HepG2 (cell line): ENCODE measurements around the gene ANKRD42. TPM values are rescaled to one million over a fixed set of nuclear protein-coding genes. Genes with fewer than 3 reads are reported as not detected.

Source experiments
- ELF4 ChIP-seq: sonication (generic); formaldehyde crosslinking; IDR thresholded peaks from 2 replicates; pipeline ENCODE4 v1.5.0; 2020; ENCODE audit warnings: missing genetic modification reagents, mild to moderate bottlenecking, moderate library complexity, borderline replicate concordance
- ESRRA ChIP-seq: sonication (generic); formaldehyde crosslinking; IDR thresholded peaks from 2 replicates; pipeline ENCODE4 v1.5.1; 2020; ENCODE audit warnings: mild to moderate bottlenecking, low read depth, missing genetic modification reagents
- HMG20A ChIP-seq: IDR thresholded peaks from 2 replicates; pipeline ENCODE4 v1.6.1; 2016; ENCODE audit warnings: borderline replicate concordance
- HMG20B ChIP-seq: conservative IDR thresholded peaks from 2 replicates; pipeline ENCODE4 v1.6.1; 2016; ENCODE audit warnings: missing genetic modification reagents, missing compliant biosample characterization
- MAFG ChIP-seq: sonication (generic); formaldehyde crosslinking; IDR thresholded peaks from 2 replicates; pipeline ENCODE4 v1.5.1; 2020; ENCODE audit warnings: mild to moderate bottlenecking, missing genetic modification reagents
- ZFAT ChIP-seq: sonication (generic); formaldehyde crosslinking; conservative IDR thresholded peaks from 2 replicates; pipeline ENCODE4 v1.8.1; 2023; ENCODE audit warnings: missing genetic modification reagents, inconsistent platforms
- ZFP36L2 ChIP-seq: sonication (generic); formaldehyde crosslinking; IDR thresholded peaks from 2 replicates; pipeline ENCODE4 v1.4.0; 2020; ENCODE audit warnings: missing genetic modification reagents
- ZFP37 ChIP-seq: sonication (generic); formaldehyde crosslinking; IDR thresholded peaks from 2 replicates; pipeline ENCODE4 v1.4.0; 2020; ENCODE audit warnings: missing genetic modification reagents, borderline replicate concordance
- ZNF256 ChIP-seq: sonication (generic); formaldehyde crosslinking; conservative IDR thresholded peaks from 2 replicates; pipeline ENCODE4 v1.4.0; 2020; ENCODE audit warnings: missing genetic modification reagents
- ZNF264 ChIP-seq: sonication (generic); formaldehyde crosslinking; IDR thresholded peaks from 2 replicates; pipeline ENCODE4 v1.4.0; 2020; ENCODE audit warnings: missing genetic modification reagents
- ZNF558 ChIP-seq: sonication (generic); formaldehyde crosslinking; IDR thresholded peaks from 2 replicates; pipeline ENCODE4 v1.9.0; 2022; ENCODE audit warnings: mild to moderate bottlenecking, missing genetic modification reagents, borderline replicate concordance
- ZNF572 ChIP-seq: sonication (generic); formaldehyde crosslinking; IDR thresholded peaks from 2 replicates; pipeline ENCODE4 v1.5.1; 2020; ENCODE audit warnings: mild to moderate bottlenecking, missing genetic modification reagents
- polyA plus RNA-seq, 8 experiments: library from polyadenylated mRNA; depleted of rRNA in 3 of 8; stranded (reverse) in 7 of 8; unstranded in 1 of 8; fragments of >200 nt; fragmentation: Illumina TruSeq in 4 of 8; extraction: Trizol in 4 of 8; gene quantifications; 2 replicates each; pipeline versions ENCODE4 v1.2.1 to v1.2.3, GENCODE V29; 2011 to 2016; ENCODE audit warnings: low read depth in 4 of 8, missing spikeins in 1 of 8, mixed read lengths in 1 of 8; ENCODE audit not compliant: insufficient read depth in 1 of 8
- total RNA-seq, 5 experiments: library from RNA; depleted of rRNA; stranded (reverse); fragments of >200 nt; fragmentation: Illumina TruSeq; extraction: Trizol; gene quantifications; 2 replicates each; pipeline ENCODE4 v1.2.3, GENCODE V29; 2016; ENCODE audit warnings: low read depth in 1 of 5
- TF ChIP-seq, protein P1 (sequence below): sonication (generic); formaldehyde crosslinking; IDR thresholded peaks from 2 replicates; pipeline ENCODE4 v1.8.1; 2023; ENCODE audit warnings: mild to moderate bottlenecking, missing genetic modification reagents
- TF ChIP-seq, protein P2 (sequence below): sonication (generic); formaldehyde crosslinking; IDR thresholded peaks from 2 replicates; pipeline ENCODE4 v1.5.1; 2020; ENCODE audit warnings: mild to moderate bottlenecking, moderate library complexity, missing genetic modification reagents
- TF ChIP-seq, protein P3 (sequence below): sonication (generic); formaldehyde crosslinking; IDR thresholded peaks from 2 replicates; pipeline ENCODE4 v1.4.0; 2020; ENCODE audit warnings: missing genetic modification reagents, low read depth, mild to moderate bottlenecking, borderline replicate concordance
- TF ChIP-seq, protein P4 (sequence below): sonication (generic); formaldehyde crosslinking; IDR thresholded peaks from 2 replicates; pipeline ENCODE4 v1.5.1; 2020; ENCODE audit warnings: missing genetic modification reagents, mild to moderate bottlenecking, borderline replicate concordance
- TF ChIP-seq, protein P5 (sequence below): conservative IDR thresholded peaks from 2 replicates; pipeline ENCODE4 v1.6.1; 2018; ENCODE audit warnings: missing genetic modification reagents

The ANKRD42 gene
- total and polyA plus RNA-seq, 2 of the 13 experiments (the other 11 are each of a cell fraction or from before 2014, with no cell fraction given) = 2.2 to 3.7 TPM

DNA sequence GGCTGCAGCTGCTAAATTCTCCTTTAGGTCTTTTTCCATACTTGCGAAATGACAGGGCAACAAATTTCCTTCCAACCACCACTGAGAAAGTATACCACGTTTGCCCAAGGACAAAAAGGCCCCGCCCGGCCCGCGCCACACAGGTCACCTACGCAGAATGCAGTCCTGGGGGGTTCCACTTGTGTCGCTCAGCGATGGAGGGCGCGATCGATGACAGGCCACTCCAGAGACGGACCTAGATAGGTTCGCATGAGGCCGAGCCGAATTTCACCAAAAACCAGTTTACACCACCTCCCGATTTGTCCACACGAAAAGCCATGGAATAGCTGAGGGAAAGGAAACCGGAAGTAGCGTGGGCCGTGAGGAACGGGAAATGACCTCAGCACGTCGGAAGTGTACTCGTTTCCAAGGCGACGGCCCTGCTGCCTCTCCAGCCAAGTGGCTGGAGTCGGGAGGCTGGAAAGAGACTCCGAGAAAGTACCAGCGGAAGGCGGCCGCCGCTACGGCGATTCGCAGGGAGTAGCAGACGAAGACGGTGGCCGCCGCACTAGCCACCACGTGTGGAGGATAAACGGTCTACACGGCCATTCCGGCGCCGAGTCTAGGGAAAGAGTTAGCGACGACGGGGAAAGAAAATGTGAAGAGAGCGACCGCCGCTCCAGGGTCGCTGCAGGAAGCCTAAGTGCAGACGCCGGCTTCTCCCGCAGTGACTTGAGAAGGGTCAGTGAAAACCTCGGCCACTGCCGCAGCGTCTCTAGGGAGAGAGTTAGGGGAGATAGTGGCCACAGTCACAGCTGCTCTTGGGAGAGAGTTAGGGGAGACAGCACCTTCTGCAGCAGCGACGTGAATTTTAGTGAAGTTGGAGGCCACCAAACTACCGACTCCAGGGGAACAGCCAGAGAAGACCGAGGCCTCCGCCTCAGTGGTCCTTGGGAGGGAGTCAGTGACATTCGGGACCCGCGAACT, at the start of gene ANKRD42 (continued):
- peak; percentile 95; the same call in 1 of the 2 replicates for TF ChIP-seq ELF4 (CRISPR knock-in tag)
- no peak for TF ChIP-seq HMG20B (CRISPR knock-in tag)
- TF ChIP-seq, protein P1, sequence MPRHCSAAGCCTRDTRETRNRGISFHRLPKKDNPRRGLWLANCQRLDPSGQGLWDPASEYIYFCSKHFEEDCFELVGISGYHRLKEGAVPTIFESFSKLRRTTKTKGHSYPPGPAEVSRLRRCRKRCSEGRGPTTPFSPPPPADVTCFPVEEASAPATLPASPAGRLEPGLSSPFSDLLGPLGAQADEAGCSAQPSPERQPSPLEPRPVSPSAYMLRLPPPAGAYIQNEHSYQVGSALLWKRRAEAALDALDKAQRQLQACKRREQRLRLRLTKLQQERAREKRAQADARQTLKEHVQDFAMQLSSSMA = peak; percentile 22; the same call in 1 of the 2 replicates
- TF ChIP-seq, protein P2, sequence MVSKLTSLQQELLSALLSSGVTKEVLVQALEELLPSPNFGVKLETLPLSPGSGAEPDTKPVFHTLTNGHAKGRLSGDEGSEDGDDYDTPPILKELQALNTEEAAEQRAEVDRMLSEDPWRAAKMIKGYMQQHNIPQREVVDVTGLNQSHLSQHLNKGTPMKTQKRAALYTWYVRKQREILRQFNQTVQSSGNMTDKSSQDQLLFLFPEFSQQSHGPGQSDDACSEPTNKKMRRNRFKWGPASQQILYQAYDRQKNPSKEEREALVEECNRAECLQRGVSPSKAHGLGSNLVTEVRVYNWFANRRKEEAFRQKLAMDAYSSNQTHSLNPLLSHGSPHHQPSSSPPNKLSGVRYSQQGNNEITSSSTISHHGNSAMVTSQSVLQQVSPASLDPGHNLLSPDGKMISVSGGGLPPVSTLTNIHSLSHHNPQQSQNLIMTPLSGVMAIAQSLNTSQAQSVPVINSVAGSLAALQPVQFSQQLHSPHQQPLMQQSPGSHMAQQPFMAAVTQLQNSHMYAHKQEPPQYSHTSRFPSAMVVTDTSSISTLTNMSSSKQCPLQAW (CRISPR knock-in tag) = peak; percentile 62
- TF ChIP-seq ESRRA = 0 out of 2 replicates have a peak, but pooled peaks have one; percentile 40
- no peak for TF ChIP-seq MAFG (CRISPR knock-in tag)
- no peak for TF ChIP-seq ZNF572 (CRISPR knock-in tag)
- TF ChIP-seq ZFAT (CRISPR knock-in tag) = no peak
- TF ChIP-seq, protein P3, sequence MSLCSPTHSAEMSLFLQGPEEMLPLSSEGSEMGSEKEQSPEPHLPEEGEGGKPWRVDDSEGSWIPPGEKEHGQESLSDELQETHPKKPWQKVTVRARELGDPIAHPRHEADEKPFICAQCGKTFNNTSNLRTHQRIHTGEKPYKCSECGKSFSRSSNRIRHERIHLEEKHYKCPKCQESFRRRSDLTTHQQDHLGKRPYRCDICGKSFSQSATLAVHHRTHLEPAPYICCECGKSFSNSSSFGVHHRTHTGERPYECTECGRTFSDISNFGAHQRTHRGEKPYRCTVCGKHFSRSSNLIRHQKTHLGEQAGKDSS = no peak; the same call in 1 of the 2 replicates
- TF ChIP-seq HMG20A (CRISPR knock-in tag) = no peak
- TF ChIP-seq ZNF264 (CRISPR knock-in tag) = 0 out of 2 replicates have a peak, but pooled peaks have one; percentile 44
- TF ChIP-seq ZNF256 = peak; percentile 51
- TF ChIP-seq, protein P4, sequence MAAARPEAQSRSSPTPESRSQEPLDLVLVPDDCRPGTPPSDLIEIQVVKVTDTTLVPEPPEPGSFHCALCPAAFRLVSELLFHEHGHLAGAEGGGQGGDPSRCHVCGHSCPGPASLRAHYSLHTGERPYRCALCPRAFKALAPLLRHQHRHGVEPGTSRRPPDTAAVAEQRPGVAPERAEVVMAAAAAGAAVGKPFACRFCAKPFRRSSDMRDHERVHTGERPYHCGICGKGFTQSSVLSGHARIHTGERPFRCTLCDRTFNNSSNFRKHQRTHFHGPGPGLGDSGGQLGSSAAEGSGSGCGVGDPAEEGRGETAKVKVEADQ (CRISPR knock-in tag) = peak; percentile 46; the same call in 1 of the 2 replicates
- no peak for TF ChIP-seq ZFP36L2 (CRISPR knock-in tag)
- TF ChIP-seq ZFP37 (CRISPR knock-in tag) = 0 out of 2 replicates have a peak, but pooled peaks have one; percentile 30
- TF ChIP-seq ZNF558 (CRISPR knock-in tag) = no peak
- TF ChIP-seq, protein P5, sequence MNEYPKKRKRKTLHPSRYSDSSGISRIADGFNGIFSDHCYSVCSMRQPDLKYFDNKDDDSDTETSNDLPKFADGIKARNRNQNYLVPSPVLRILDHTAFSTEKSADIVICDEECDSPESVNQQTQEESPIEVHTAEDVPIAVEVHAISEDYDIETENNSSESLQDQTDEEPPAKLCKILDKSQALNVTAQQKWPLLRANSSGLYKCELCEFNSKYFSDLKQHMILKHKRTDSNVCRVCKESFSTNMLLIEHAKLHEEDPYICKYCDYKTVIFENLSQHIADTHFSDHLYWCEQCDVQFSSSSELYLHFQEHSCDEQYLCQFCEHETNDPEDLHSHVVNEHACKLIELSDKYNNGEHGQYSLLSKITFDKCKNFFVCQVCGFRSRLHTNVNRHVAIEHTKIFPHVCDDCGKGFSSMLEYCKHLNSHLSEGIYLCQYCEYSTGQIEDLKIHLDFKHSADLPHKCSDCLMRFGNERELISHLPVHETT (CRISPR knock-in tag) = 0 out of 2 replicates have a peak, but pooled peaks have one; percentile 43
